Activated CD4-positive, alpha-beta T cell treated with anti-CD3 and anti-CD28 coated beads, Interleukin-2, amount 10 ng/mL, durations not matched to agents 24 days and 14 days (primary cell): Measurements from ENCODE around the gene FARS2. TPM values are rescaled to one million over a fixed set of nuclear protein-coding genes. Genes with fewer than 3 reads are reported as not detected.

Experiments used
- DNase-seq: peaks from one replicate; pipeline ENCODE4 v3.0.0; 2022
- H3K27ac Mint-ChIP-seq: one replicate; pipeline ENCODE4 v1.8.0; 2022; ENCODE audit warnings: mild to moderate bottlenecking, mixed read lengths
- H3K27me3 Mint-ChIP-seq: one replicate; pipeline ENCODE4 v1.8.0; 2022; ENCODE audit warnings: mixed read lengths
- H3K36me3 Mint-ChIP-seq: one replicate; pipeline ENCODE4 v1.8.0; 2022; ENCODE audit warnings: low read depth, mild to moderate bottlenecking, mixed read lengths
- H3K4me1 Mint-ChIP-seq: one replicate; pipeline ENCODE4 v1.8.0; 2021; ENCODE audit warnings: mixed read lengths
- H3K4me3 Mint-ChIP-seq: one replicate; pipeline ENCODE4 v1.8.0; 2022; ENCODE audit warnings: mild to moderate bottlenecking, moderate library complexity, mixed read lengths
- H3K9me3 Mint-ChIP-seq: one replicate; pipeline ENCODE4 v1.8.0; 2021; ENCODE audit warnings: mixed read lengths
- intact Hi-C: fragments of 100-400 bp; cut with micrococcal nuclease; formaldehyde crosslinking; loops from one replicate; pipeline ENCODE4 v1.15.1; 2023
- total RNA-seq: library from RNA; stranded (reverse); gene quantifications from 2 replicates; pipeline ENCODE4 v1.2.3, GENCODE V29; 2022

Gene FARS2
- total RNA-seq, 1 donor from 2014 or later = 24.7 TPM

DNA sequence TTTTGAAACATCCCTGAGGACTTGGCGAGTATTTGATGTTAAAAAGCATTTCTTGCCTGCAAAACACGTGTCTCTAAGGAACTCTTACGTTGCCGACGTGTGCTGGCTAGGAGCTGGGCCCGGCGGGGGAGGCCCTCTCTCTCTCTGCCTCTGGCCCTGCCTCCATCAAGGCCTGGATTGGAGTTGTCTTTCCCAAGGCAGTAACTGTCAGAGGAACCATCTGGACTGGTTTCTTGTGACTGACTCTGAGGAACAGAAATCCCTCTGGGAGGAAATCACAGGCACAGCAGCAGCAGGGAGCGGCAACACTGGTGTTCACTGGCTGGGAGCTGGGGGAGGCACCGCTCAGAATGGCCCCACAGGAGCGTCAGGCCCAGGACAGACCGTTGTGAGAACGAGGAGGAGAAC, 501.3 kb downstream of the FARS2 start:
- Mint-ChIP-seq H3K9me3 (peaks cover 3% of the 10 kb centered on the region), H3K36me3 (peaks cover under 1% of the 10 kb centered on the region), H3K4me1 (no peaks in the 10 kb centered on the region), H3K27ac (no peak overlapping the region), H3K27me3 (no peaks in the 10 kb centered on the region), H3K4me3 (no peak overlapping the region)
- intact Hi-C loops = no loop called here
- no peak for DNase-seq

DNA sequence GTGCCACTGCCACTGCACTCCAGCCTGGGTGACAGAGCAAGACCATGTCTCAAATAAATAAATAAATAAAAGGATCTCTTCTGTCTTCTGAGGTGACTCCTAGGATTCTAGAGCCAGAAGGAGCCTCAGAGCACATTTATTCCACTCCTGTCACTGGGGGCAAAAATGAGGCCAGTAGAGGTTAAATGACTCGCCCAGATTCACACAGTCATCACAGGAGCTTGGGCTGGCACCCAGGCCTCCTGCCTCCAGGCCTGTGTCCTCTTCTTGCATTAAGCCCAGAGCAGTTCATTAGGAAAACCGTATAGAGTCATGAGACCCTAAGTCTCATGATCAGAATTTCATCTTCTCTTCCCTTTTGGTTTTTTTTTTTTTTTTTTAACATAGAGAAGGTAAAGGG, 502.1 kb downstream of the FARS2 start:
- Mint-ChIP-seq H3K9me3 (peaks cover 4% of the 10 kb centered on the region), H3K4me1 (no peaks in the 10 kb centered on the region), H3K27me3 (no peaks in the 10 kb centered on the region), H3K36me3 (peaks cover 3% of the 10 kb centered on the region), H3K27ac (no peak overlapping the region), H3K4me3 (no peak overlapping the region)
- no peak for DNase-seq
- intact Hi-C loops = no loop called here

DNA sequence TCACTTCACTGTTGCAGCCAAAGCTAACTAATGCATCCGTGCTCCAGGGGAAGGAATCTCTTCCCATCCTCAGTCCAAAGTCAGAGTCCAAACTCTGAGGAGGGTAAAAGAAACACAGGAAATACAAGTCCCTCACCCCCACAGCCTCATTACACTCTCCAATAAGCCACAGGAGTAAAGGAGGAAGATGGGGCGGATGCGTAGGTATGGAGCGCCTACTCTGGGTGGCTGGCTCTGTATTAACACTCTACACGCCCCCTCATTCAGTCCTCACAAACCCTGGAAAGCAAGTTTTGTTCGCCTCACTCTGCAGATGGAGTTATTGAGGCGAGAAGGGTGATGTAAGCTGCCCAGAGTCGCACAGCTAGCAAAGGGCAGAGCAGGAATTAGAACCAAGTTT, 502.6 kb downstream of the FARS2 start:
- H3K27ac Mint-ChIP-seq = no peak overlapping the region
- H3K9me3 Mint-ChIP-seq = peaks cover 7% of the 10 kb centered on the region
- intact Hi-C loops = no loop called here
- H3K4me1 Mint-ChIP-seq = no peaks in the 10 kb centered on the region
- DNase-seq = no peak
- H3K36me3 Mint-ChIP-seq = peaks cover 3% of the 10 kb centered on the region
- no peaks in the 10 kb centered on the region for H3K27me3 Mint-ChIP-seq
- no peak overlapping the region for H3K4me3 Mint-ChIP-seq

DNA sequence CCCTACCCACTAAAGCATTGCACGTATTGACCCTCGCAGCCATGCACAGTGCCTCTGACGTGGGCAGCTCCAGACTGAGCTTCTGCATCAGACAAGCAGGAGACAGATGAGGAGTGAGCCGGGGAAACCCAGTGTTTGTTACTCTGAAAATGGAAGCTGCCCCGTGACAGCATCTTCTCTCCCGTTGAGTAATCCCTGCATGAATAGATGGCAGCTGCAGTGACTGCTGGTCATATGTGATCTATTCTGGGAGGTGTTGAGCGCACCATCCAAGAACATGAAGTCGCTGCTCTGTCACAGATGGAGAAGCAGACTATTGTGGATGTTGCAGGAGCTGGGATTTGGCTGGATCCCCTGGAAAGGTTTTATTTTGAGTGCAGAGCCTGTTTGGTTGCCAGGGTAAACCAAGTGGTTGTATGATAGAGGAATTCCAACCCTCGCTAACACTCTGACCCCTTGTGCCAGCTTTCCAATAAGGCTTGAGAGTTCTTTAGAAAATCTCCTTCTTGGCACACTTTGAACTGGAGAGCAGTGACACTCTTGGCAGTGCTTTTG, 503.2 kb downstream of the FARS2 start:
- H3K27ac Mint-ChIP-seq = no peak overlapping the region
- no peak overlapping the region for H3K4me3 Mint-ChIP-seq
- no peaks in the 10 kb centered on the region for H3K4me1 Mint-ChIP-seq
- DNase-seq = no peak
- H3K36me3 Mint-ChIP-seq = peaks cover 3% of the 10 kb centered on the region
- no peaks in the 10 kb centered on the region for H3K27me3 Mint-ChIP-seq
- H3K9me3 Mint-ChIP-seq = peaks cover 7% of the 10 kb centered on the region
- intact Hi-C loops = no loop called here

DNA sequence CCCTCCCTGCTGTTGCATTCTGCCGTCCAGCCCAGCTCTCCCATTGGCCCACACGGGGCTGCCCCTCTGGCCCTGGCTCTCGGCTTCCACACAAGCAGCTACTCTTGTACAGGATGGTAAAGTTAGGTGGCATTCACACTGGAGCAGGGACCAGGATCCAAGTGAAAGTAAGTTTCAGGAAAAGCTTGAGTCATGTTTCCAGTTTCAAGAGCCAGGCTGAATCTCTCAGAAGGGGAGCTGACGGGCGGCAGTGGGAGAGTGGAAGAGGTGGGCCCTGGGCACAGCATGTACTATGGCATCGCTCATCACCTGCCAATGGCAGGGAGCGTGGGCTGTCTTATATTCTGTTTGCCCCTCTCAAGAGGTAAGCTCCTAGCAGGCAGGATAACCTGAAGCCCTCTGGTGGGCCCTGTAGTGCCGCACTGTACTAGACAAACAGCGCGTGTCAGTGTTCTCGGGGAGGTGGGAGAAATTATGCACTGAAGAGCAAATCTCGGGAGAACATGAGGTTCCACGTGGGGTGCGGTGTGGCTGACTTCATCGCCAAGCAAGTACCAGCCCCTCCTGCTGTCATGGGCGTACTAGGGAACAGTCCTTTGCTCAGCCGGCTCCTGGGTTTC, 503.9 kb downstream of the FARS2 start:
- Mint-ChIP-seq H3K4me1 (no peaks in the 10 kb centered on the region), H3K9me3 (peaks cover 7% of the 10 kb centered on the region), H3K36me3 (peaks cover 3% of the 10 kb centered on the region), H3K27ac (no peak overlapping the region), H3K4me3 (no peak overlapping the region), H3K27me3 (no peaks in the 10 kb centered on the region)
- intact Hi-C loops = no loop called here
- DNase-seq = no peak

DNA sequence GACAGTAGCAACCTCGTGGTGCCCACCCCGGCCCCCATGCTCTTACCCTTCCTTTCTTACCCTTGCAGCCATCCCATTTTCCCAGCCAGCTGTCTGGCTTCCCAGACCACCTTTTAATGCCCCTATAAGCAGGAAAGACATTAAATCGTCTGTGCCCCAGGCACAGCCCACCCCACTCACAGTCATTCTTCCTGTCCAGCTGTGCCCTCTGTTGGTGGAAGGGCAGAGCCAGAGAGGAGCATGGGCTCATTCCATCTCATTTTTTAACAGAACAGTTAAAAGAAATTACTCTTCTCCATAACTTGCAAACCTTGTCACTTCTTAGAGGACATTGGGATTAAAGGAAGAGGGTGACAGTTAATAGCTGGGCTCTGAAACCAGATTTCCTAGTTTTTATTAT, 504.9 kb downstream of the FARS2 start:
- H3K27ac Mint-ChIP-seq = no peak overlapping the region
- H3K36me3 Mint-ChIP-seq = peaks cover 3% of the 10 kb centered on the region
- no peak for DNase-seq
- H3K9me3 Mint-ChIP-seq = peaks cover 7% of the 10 kb centered on the region
- H3K4me3 Mint-ChIP-seq = no peak overlapping the region
- H3K27me3 Mint-ChIP-seq = no peaks in the 10 kb centered on the region
- intact Hi-C loops = no loop called here
- no peaks in the 10 kb centered on the region for H3K4me1 Mint-ChIP-seq

DNA sequence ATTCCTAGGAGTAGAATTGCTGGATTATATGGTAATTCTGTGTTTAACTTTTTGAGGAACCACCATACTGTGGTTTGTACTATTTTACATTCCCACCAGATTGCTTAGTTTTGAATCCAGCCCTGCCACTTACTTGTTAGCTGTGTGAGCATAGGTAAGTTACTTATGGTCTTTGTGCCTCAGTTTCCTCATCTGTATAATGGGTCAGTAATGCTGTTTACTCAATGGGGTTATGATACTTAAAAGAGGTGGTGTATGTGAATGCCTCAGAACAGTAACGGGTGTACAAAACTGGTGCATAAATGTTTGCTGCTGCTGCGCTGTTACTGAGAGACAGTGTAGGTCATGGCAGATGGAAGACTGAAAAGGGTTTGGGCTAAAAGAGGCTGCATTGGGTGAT, 506.2 kb downstream of the FARS2 start:
- no peak overlapping the region for H3K4me3 Mint-ChIP-seq
- peaks cover 3% of the 10 kb centered on the region for H3K36me3 Mint-ChIP-seq
- no peaks in the 10 kb centered on the region for H3K27me3 Mint-ChIP-seq
- no peaks in the 10 kb centered on the region for H3K4me1 Mint-ChIP-seq
- H3K9me3 Mint-ChIP-seq = peaks cover 7% of the 10 kb centered on the region
- H3K27ac Mint-ChIP-seq = no peak overlapping the region
- no peak for DNase-seq
- intact Hi-C loops = no loop called here

DNA sequence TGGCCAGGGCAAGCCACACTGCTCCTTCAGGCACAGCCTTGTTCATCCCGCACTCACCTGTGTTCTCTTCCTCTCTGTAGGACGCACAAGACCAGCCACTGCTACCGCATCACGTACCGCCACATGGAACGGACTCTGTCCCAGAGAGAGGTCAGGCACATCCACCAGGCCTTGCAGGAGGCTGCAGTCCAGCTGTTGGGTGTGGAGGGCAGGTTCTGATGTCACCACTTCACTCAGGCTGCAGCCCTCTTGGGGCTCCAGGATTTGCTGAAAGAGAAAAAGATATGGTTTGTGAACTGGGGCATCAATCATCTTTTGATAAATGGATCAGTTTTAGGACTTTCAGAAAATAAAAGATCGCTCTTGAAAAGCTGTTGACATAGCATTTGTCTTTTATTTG, 509.9 kb downstream of the FARS2 start:
- H3K27ac Mint-ChIP-seq = no peak overlapping the region
- peaks cover 3% of the 10 kb centered on the region for H3K36me3 Mint-ChIP-seq
- DNase-seq = no peak
- peaks cover 7% of the 10 kb centered on the region for H3K9me3 Mint-ChIP-seq
- no peaks in the 10 kb centered on the region for H3K4me1 Mint-ChIP-seq
- intact Hi-C loops = no loop called here
- H3K4me3 Mint-ChIP-seq = no peak overlapping the region
- H3K27me3 Mint-ChIP-seq = no peaks in the 10 kb centered on the region

DNA sequence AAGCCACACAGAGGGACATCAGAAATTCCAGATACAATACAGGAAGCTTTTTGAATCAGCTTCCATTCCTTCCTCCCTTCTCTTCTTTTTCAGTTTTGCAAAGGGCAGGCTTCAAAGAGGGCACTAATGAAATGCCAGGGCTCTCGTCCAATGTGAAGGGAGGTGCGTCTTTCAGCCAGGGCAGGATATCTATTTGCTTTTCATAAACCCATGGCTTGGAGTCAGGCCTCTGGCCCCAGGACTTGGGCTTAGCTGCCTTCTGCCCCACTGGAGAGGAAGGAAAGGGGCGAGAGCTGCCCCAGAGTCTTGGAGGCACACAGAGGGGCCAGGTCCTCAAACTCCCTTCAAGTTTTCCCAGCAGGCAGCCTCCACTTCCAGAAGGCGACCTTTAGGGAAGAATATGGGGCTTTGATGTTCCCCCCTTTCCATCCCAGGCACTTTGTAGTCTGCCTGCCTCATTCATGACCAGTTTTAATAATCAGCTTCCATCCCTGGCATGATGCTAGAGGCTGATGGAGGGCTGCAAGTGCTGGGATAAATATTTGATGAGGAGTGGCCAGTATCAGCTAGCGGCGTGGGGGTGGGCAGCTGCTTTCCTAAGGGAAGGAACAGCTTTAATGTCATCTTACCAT, 510.6 kb downstream of the FARS2 start:
- no peak overlapping the region for H3K27ac Mint-ChIP-seq
- H3K4me3 Mint-ChIP-seq = no peak overlapping the region
- peaks cover 4% of the 10 kb centered on the region for H3K9me3 Mint-ChIP-seq
- peaks cover 3% of the 10 kb centered on the region for H3K36me3 Mint-ChIP-seq
- no peak for DNase-seq
- H3K27me3 Mint-ChIP-seq = no peaks in the 10 kb centered on the region
- intact Hi-C loops = no loop called here
- no peaks in the 10 kb centered on the region for H3K4me1 Mint-ChIP-seq

DNA sequence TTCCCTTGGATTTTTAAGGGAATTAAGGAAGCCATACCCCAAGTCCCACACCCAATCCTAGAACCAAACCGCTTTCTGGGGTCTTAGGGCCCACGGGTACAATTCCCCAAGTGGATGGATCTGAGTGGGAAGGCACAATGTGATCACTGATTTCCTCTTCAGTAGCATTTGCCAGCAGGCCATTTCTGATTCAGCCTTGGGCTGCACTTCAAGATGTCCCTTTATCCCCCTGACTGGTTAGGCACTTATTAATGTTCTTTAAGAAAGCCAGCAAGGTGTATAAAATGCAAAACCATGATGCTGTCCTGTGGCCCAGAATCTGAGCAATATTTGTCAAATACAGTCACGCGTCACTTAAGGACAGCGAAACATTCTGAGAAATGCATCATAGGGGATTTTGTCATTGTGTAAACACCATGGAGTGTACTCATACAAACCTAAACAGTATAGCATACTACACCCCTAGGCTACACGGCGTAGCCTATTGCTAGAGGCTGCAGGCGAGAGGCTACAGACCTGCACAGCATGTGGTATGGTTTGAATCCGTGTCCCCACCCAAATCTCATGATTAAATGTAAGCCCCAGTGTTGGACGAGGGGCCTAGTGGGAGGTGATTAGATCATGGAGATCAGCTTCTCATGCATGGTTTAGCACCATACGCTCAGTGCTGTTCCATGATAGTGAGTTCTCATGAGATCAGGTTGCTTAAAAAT, 511.3 kb downstream of the FARS2 start:
- Mint-ChIP-seq H3K27me3 (no peaks in the 10 kb centered on the region), H3K27ac (no peak overlapping the region), H3K36me3 (peaks cover 2% of the 10 kb centered on the region), H3K4me3 (no peak overlapping the region), H3K4me1 (no peaks in the 10 kb centered on the region), H3K9me3 (peaks cover 4% of the 10 kb centered on the region)
- DNase-seq = no peak
- intact Hi-C loops = no loop called here

DNA sequence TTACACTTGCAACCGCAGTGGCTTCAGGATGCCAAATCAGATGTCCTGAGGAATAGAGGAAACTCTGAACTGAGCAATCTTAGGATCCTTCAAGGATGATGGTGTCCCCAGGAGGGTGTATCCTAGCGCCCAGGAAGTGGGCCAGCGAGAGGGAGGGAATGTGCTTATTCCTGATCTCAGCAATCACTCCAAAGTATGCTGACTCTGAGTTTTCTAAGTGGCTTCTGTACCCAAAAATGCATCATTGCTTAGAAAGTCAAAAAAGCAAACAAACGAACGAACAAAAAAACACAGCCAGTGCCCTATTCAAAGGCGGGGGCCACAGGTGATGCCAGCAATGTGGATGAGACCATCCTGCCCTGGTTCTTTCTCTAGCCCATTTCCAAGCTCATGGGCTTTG, 514.8 kb downstream of the FARS2 start:
- H3K4me1 Mint-ChIP-seq = no peaks in the 10 kb centered on the region
- H3K27me3 Mint-ChIP-seq = no peaks in the 10 kb centered on the region
- H3K9me3 Mint-ChIP-seq = no peaks in the 10 kb centered on the region
- intact Hi-C loops = no loop called here
- no peaks in the 10 kb centered on the region for H3K36me3 Mint-ChIP-seq
- no peak overlapping the region for H3K27ac Mint-ChIP-seq
- DNase-seq = no peak
- no peak overlapping the region for H3K4me3 Mint-ChIP-seq

DNA sequence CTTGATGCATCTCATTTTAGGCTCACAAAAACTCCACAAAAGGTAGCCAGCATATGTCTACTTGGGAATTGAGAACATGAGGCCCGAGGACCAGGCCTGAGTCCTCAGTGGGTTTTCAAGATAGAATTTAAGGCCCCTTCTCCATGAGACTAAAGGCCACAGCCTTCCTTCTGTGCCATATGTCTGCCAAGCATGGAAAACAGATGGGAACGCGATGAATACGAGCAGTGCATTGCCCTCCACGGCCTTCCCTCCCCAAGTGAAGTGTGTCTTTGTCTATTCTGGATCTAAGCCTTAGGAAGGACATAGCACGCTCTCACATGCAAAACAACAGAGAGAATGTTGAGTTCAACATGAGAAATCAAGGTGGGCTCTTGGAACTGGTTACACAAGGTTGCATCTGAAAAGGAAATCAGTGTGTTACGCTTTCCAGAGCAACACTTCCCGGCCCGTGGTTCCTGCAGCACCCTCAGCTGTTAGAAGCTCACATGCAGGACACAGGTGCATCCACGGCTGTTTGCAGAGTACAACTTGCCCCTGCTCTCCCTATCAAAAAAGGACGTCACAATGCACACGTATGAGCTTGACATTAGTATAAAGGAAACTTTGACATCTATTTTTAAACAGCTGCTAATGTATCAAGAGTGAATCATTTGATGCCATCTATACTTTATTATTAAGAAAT, 515.5 kb downstream of the FARS2 start:
- Mint-ChIP-seq H3K27ac (no peak overlapping the region), H3K4me3 (no peak overlapping the region), H3K4me1 (no peaks in the 10 kb centered on the region), H3K9me3 (no peaks in the 10 kb centered on the region), H3K36me3 (no peaks in the 10 kb centered on the region), H3K27me3 (no peaks in the 10 kb centered on the region)
- intact Hi-C loops = no loop called here
- no peak for DNase-seq

DNA sequence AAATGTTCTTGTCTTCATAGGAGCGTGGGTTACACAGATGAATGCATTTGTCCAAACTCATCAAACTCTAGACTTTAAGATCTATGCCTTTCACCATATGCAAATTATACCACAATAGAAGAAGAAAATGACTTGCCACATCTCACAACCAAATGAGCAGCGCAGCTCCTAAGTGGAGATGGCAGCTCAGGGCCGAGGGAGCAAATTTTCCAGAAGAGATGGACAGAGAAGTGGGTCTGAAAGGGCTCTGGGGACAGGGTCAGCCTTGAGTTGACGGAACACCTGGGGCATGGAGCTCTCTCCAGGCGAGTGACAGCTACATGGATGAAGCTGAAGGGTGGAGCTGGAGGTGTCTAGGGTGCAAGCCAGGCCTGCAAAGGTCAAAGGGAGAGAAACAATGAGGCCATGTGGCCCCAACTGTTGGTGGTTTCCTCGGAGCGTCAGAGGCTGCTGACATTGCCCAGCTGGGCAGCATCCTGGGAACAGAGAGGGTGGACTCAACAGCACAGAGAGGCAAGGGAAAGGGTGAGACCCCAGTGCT, 517.1 kb downstream of the FARS2 start:
- intact Hi-C loops = no loop called here
- DNase-seq = no peak
- Mint-ChIP-seq H3K9me3 (no peaks in the 10 kb centered on the region), H3K27ac (no peak overlapping the region), H3K27me3 (no peaks in the 10 kb centered on the region), H3K36me3 (no peaks in the 10 kb centered on the region), H3K4me3 (no peak overlapping the region), H3K4me1 (no peaks in the 10 kb centered on the region)

DNA sequence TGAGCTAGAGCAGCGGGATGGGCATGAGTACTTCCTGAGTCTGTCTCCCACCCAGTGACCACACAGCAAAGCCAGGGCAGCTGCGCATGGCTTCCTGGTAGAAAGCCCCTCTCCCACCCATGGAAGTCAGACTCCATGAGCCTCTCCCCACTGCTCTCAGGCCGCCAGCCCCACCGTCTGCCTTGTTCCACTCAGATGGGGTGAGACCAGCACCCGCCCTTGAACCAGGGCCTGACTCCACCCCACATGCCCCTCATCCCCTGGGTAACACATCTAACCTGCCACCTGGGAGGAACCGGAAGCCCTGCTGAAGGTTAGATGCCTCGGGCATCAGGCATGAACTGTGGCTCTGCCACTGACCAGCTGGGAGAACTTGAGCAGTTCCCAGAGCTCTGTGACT, 517.6 kb downstream of the FARS2 start:
- intact Hi-C loops = no loop called here
- Mint-ChIP-seq H3K4me3 (no peak overlapping the region), H3K9me3 (no peaks in the 10 kb centered on the region)

More for the DNA sequence above, 517.6 kb downstream of the FARS2 start:
- Mint-ChIP-seq H3K36me3 (no peaks in the 10 kb centered on the region), H3K27me3 (no peaks in the 10 kb centered on the region), H3K27ac (no peak overlapping the region), H3K4me1 (no peaks in the 10 kb centered on the region)
- no peak for DNase-seq
